T1000 (cell line): ENCODE results near the gene OCEL1.

Experiments
- DNase-seq: peaks from one replicate; lab custom pipeline; 2025; ENCODE audit warnings: mixed read lengths; lab: John Stamatoyannopoulos, UW

Gene OCEL1

DNA sequence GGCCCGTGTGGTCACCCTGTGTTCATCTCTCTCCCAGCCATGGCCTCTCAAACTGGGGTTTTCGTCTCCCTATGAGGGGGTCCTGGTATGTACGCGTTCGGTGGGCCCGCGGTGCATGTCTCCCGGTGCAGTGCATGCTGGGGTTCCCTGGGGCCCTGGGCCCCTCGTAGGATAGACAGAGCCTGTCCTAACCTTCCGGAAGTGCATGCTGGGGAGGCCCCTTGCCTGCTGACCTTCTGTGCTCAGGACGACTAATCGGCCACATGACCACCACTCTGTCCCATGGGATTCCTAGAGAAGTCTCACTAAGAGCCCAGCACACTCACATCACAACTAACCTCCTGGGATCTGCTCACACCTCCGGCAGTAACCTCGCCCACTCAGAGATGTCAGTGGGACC, 15.7 kb upstream of the OCEL1 start:
- no peak for DNase-seq

DNA sequence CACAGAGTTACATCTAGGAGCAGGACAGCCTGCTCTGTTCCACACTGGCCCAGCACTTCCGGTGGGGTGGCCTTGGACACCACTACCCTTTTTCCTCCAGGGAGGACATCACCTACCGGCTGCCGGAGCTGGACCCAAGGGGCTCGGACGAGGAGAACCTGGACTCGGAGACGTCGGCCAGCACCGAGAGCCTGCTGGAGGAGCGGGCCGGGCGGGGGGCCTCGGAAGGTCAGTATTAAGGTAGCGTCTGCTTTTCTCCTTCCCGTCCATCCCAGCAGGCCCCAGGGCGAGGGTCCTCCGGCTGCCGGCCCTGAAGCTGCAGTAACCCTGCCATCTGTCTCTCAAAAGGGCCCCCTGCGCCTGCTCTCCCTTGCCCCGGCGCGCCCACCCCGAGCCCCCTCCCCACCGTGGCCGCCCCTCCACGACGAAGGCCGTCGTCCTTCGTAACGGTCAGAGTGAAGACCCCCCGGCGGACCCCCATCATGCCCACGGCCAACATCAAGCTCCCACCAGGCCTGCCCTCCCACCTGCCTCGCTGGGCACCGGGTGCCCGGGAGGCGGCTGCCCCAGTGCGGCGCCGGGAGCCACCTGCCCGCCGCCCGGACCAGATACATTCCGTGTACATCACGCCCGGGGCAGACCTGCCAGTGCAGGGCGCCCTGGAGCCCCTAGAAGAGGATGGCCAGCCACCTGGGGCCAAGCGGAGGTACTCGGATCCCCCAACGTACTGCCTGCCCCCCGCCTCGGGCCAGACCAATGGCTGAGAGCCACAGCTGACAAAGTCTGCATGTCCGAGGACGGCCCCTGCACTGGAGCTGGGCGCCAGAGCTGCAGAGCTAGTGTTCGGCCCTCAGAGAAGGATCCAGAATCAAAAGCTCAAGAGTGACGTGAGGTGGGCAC, 14.2 kb upstream of the OCEL1 start:
- DNase-seq, result no peak

DNA sequence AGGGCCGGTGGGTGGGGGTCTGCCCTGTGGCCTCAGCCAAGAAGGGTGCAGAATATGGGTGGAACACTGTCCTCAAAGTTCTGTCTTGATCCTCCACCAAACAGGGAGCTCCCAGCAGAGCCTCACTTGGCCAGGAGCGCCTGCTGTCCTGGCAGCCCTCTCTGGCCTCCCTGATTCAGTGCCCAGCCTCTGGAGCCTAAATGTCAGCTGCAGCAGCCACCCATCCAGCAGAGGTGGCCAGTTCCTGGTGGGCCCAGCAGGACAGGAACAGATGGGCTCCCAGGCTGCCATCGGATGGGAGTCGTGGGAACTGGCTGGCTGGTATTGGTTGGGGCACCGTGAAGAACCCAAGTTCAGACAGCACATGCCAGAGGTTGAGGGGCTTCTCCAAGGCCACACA, 12.7 kb upstream of the OCEL1 start:
- no peak for DNase-seq

DNA sequence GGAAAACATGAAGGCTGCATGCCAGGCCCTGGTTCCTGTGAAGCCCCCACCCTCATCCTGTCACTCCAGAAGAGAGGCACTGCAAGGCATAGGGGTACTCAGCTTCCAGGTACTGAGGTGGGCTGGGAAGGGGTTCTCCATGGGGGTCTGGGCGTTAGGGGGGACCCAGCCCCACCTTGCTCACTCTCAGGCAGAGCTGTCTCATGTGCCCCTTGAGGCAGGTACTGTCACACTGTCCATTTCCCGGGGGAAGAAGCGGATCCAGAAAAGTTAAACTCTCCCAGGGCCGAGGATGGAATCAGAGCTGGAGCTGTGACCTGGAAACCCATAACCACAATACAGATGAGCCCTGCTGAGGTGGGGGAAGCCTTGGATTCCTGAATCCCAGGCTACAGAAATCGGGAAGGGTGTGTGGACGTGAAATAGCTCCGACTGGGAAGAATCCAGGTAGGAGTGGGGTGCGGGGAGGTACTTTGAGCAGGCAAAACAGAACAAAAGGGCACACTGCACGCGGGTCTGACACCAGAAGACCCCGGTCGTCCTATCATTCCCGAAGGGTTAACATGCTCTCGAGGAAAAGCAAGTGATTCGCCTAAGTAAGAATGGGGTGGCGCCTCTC, 11.4 kb upstream of the OCEL1 start:
- no peak for DNase-seq

DNA sequence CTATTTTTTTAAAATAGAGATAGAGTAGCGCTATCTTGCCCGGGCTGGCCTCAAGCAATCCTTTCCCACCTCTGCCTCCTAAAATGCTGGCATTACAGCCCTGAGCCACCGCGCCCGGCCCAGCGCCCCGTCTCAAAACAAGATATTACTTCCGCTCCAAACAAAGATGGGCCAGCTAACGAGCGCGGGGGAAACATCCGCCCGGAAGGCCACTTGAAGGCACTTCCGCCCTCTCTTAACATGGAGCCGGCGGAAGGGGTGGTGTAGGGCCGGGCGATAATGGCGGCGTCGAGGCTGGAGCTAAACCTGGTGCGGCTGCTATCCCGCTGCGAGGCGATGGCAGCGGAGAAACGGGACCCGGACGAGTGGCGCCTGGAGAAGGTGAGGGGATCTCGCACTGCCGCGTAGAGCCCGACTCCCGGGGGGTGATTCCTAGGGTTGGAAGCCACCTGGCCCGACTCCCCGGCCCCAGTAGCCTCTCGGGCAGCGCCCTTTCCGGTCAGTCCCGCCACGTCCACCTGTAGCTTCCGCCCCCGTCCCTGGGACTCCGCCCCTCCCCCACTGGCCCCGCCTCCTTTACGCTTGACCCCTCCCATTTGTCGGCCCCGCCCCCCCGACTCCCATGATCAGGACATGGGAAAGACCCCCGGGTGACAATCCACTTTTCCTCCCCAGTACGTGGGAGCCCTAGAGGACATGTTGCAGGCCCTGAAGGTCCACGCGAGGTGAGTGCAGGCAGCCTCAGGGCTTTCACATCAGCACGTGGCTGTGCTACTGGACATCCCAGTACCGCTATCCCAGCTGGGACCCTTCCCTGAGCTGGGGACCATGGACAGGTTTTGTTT, 10.7 kb upstream of the OCEL1 start, which contains the start of gene USE1:
Gene USE1 (plus strand): TSS at position 231 of the 845 bp plus-strand sequence. CDS start 49 bp downstream, at position 280.
- peak; percentile 75 for DNase-seq

DNA sequence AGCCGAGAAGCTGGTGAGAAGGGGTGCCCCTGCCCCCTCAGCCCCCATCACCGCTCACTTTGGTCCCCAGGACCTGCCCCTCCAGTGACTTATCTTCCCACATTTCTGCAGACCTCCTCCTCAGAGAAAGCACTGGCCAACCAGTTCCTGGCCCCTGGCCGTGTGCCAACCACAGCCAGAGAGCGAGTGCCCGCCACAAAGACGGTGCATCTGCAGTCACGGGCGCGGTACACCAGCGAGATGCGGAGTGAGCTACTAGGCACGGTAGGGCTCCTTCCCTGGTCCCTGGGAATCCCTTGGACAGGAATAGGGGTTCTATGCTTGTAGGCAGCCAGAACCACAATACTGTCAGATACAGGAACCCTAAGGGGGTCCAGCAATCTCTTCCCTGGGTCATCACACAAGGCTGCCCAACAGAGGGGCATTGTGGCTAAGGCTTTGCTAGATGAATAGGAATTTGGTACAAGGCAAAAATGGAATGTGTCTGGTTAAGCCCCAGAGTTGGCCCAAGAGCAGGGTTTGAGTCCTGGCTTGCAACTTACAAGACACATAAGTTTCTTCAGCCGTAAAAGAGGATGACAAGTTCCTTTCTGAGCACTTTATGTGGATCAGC, 9.9 kb upstream of the OCEL1 start:
- no peak for DNase-seq

DNA sequence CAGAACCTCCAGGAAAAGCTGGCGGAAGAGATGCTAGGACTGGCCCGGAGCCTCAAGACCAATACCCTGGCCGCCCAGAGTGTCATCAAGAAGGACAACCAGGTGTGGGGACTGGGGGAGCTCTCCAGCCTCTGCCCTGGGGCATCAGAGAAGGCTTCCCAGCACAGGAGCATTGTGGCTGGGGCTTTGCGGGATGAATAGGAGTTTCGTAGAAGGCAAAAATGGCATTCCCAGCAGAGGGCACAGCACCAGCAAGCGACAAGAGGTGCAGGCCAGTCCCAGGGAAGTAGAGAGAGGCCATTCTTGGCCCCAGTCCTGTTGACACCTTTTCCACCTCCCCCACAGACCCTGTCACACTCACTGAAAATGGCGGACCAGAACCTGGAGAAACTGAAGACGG, 6.7 kb upstream of the OCEL1 start:
- DNase-seq, result no peak

- DNase-seq, result no peak
Measured at GRCh38 chr19:17220207-17220758, 5.7 kb upstream of the OCEL1 start.

GRCh38 chr19:17225053-17225452, 973 bp upstream of the OCEL1 start:
- DNase-seq, result no peak

GRCh38 chr19:17227798-17228367, 1.9 kb downstream of the OCEL1 start:
- no peak for DNase-seq

- no peak for DNase-seq
Measured at GRCh38 chr19:17229890-17230289, 3.9 kb downstream of the OCEL1 start.

DNA sequence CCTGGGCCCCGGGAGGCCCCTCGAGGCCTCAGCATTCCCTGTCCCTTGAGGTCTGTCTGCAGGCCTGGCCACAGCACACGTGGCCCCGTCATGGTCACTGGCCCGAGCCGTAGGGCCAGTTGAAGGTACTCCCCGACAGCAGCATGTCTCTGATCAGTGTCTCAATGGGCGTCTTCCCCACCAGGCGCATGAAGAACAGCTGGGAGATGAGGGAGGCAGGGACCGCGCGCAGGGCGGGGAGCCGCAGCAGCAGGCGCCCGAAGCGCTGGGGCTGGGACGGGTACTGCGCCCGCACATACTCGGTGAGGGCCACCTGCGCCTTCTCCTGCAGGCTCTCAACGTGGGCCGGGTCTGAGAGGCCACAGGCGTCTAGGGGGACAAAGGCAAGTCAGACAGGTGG, 6.2 kb downstream of the OCEL1 start:
- DNase-seq, result no peak

DNA sequence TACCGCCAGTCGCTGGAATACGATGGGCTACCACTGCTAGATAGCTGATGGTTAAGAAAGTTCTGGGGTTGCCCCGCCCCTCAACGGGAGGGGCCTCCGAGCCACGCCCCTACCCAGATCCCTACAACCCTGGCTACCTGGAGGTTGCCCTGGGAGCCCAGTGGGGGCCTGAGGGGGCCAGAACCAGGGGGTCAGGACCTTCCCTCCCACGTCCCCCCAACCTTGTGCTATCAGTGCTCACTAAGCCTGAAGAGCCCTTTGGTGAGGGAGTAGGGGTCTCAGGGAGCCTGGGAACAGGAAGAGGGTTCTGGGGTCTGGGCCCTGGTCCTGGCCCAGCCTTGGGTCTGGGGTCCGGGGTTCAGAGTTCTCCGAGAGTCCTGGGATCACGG, 8.9 kb downstream of the OCEL1 start:
- no peak for DNase-seq

- DNase-seq, result no peak
Measured at GRCh38 chr19:17235300-17235970, 9.4 kb downstream of the OCEL1 start.

DNA sequence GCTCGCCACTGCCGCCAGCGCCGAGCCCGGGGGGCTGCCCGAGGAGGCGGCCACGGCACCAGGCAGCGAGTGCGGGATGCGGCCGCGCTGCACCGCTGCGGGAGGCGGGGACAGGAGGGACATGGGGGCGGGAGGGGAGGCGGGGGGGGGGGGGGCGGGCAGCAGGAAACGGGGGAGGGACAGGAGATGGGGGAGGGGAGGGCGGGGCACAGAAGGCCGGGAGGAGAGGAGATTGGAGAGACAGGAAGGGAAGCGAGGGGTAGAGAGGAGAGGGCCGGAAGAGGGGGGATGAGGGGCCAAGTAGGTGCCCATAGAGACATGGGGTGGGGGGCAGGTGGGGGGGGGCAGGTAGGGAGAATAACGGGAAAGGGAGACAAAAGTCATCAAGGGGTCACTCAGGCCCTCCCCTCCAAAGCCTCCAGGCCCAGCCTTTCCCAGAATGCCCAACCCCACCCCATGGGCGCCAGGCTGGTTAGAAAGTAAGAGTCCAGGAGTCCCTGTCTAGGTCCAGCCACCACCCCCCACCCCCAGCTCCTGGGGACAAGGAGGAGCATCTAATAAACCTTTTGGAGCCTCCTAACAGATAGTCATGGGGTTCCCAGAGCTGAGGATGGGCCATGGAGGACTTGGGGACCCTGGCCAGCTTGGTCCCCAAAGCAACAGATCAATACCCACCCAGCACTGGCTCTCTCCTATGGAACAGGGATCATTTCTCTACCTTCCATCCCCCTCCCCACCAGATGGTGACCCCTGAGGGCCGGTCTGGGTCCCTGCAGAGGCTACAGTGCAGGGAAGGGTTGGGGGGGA, 10.1 kb downstream of the OCEL1 start:
- DNase-seq, result no peak

- DNase-seq, result no peak
Measured at GRCh38 chr19:17236811-17237543, 11.0 kb downstream of the OCEL1 start.

DNA sequence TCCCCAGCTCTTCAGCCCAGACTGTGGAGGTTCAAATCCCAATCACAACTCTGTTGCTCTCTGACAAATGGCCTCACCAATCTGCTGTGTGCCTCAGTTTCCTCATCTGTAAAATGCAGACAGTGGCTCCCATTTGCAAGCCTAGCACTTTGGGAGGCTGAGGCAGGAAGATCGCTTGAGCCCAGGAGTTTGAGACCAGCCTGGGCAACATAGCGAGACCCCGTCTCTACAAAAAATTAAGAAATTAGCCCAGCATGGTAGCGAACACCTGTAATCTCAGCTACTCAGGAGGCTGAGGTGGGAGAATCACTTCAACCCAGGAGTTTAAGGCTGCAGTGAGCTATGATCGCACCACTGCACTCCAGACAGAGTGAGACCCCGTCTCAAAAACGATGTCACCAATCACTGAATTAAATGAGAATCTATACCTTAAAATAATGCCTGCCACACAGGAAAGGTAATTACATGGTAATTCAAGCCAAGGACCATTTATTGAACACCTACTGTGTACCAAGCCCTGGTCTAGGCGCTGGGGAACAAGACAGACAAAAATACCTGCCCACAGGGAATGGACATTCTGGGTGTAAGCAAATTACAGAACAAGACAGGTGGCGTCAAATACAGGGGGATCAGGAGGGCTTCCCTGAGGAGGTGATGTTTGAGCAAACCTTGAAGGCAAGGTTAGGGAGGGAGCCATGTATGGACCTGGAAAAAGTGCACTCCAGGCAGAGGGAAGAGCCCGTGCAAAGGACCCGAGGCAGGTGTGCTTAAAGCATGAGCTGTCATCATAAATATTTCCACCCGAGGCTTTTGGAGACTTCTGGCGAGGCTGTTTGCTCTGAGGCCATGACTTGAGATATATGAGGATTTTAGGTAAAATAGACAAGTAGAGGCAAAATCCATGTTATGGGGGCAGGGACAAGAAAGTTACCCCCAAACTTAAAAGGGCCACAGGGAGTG, 12.0 kb downstream of the OCEL1 start:
- no peak for DNase-seq
